Breast epithelium (tissue), 4 donors: Measurements from ENCODE around the gene ZNF322. TPM values are rescaled to one million over a fixed set of nuclear protein-coding genes. Genes with fewer than 3 reads are reported as not detected.

ENCODE experiments used
- DNase-seq, 2 donors: peaks; one replicate each; pipeline ENCODE4 v3.0.0-alpha.2; 2019; ENCODE audit warnings: low spot score in 2 of 2
- H3K27ac ChIP-seq, 2 donors: fragments of 200-600 bp; sonication (generic) in 1 of 2; one replicate each; pipeline ENCODE4 v1.5.1; 2016 to 2019; ENCODE audit warnings: mild to moderate bottlenecking in 1 of 2
- H3K27me3 ChIP-seq, 2 donors: fragments of 200-600 bp; sonication (generic) in 1 of 2; one replicate each; pipeline versions ENCODE4 v1.5.1 to v1.6.0; 2017 to 2019; ENCODE audit warnings: control low read depth in 1 of 2, mild to moderate bottlenecking in 1 of 2
- H3K36me3 ChIP-seq: fragments of 200-600 bp; one replicate; pipeline ENCODE4 v1.5.1; 2019
- H3K4me1 ChIP-seq, 2 donors: fragments of 200-600 bp; sonication (generic); one replicate each; pipeline ENCODE4 v1.5.1; 2016 to 2019; ENCODE audit warnings: control low read depth in 1 of 2
- H3K4me3 ChIP-seq, 3 donors: fragments of 200-600 bp; sonication (generic); 1 replicate in 2 of 3; 2 replicates in 1 of 3; pipeline ENCODE4 v1.5.1; 2016 to 2019; ENCODE audit warnings: mild to moderate bottlenecking in 3 of 3, moderate library complexity in 2 of 3
- H3K9me3 ChIP-seq, 2 donors: fragments of 200-600 bp; sonication (generic) in 1 of 2; one replicate each; pipeline ENCODE4 v1.5.1; 2016 to 2019; ENCODE audit warnings: control low read depth in 1 of 2
- CTCF ChIP-seq, 3 donors: fragments of 450-650 bp; IDR thresholded peaks; one replicate each; pipeline ENCODE4 v1.5.1; 2016 to 2017; ENCODE audit warnings: antibody characterized with exemption in 3 of 3, mild to moderate bottlenecking in 3 of 3, moderate library complexity in 3 of 3
- POLR2A ChIP-seq: fragments of 450-650 bp; IDR thresholded peaks from one replicate; pipeline ENCODE4 v1.6.1; 2016; ENCODE audit warnings: antibody characterized with exemption, mild to moderate bottlenecking, moderate library complexity
- POLR2AphosphoS5 ChIP-seq, 3 donors: sonication (generic); formaldehyde crosslinking; IDR thresholded peaks; one replicate each; pipeline ENCODE4 v1.6.1; 2017; ENCODE audit warnings: antibody characterized with exemption in 3 of 3
- intact Hi-C: fragments of 100-400 bp; cut with DNase I; formaldehyde crosslinking; loops from one replicate; pipeline ENCODE4 v1.15.1; 2023; ENCODE audit warnings: low total_unique reads
- total RNA-seq, 3 donors: library from RNA; depleted of rRNA; stranded (reverse); fragments of >200 nt; gene quantifications; one replicate each; pipeline ENCODE4 v1.1.0, GENCODE V29; 2016

ZNF322 gene
- total RNA-seq, 3 donors from 2014 or later = 12.6 to 28.5 (median 16.4) TPM

- peak; percentile 71 to 84 for DNase-seq
- Histone ChIP-seq H3K36me3 (peaks cover 3% of the 10 kb centered on the region), H3K27ac (peak overlapping the region; percentile 61 to 88), H3K4me3 (peak overlapping the region; percentile 89 to 96 (median 94)), H3K9me3 (no peaks in the 10 kb centered on the region), H3K27me3 (peaks cover 0 to 24% of the 10 kb centered on the region in 2 donors), H3K4me1 (peaks cover 6 to 8% of the 10 kb centered on the region in 2 donors)
- intact Hi-C loops = loop anchor here (5.0 kb wide), 1 partner anchor 1152 kb away; no protein-coding TSS in a partner anchor
- TF ChIP-seq CTCF (IDR thresholded peaks at IDR 0.05) = peak; percentile 87 to 91 (median 90)
- TF ChIP-seq POLR2AphosphoS5 (IDR thresholded peaks at IDR 0.05) = peak in 2 of 3 donors; percentile 48 to 69
- TF ChIP-seq POLR2A = no peak
Observed at GRCh38 chr6:26595669-26596269, 63.8 kb downstream of the ZNF322 start.

- Histone ChIP-seq H3K4me1 (peaks cover 6 to 8% of the 10 kb centered on the region in 2 donors), H3K27me3 (peaks cover 0 to 24% of the 10 kb centered on the region in 2 donors), H3K9me3 (no peaks in the 10 kb centered on the region), H3K4me3 (peak overlapping the region; percentile 89 to 96 (median 94)), H3K27ac (peak overlapping the region; percentile 61 to 88), H3K36me3 (peaks cover 3% of the 10 kb centered on the region)
- TF ChIP-seq POLR2AphosphoS5 (IDR thresholded peaks at IDR 0.05) = no peak
- TF ChIP-seq CTCF (IDR thresholded peaks at IDR 0.05) = no peak
- no peak for TF ChIP-seq POLR2A
- no peak for DNase-seq
- intact Hi-C loops = loop anchor here (5.0 kb wide), 1 partner anchor 1152 kb away; no protein-coding TSS in a partner anchor
Observed at GRCh38 chr6:26594730-26595632, 64.6 kb downstream of the ZNF322 start.

GRCh38 chr6:26594131-26594498 is 65.4 kb downstream of the ZNF322 start:
- TF ChIP-seq CTCF (IDR thresholded peaks at IDR 0.05) (no peak), POLR2AphosphoS5 (IDR thresholded peaks at IDR 0.05) (no peak), POLR2A (no peak)
- Histone ChIP-seq H3K4me1 (peaks cover 6 to 8% of the 10 kb centered on the region in 2 donors), H3K9me3 (no peaks in the 10 kb centered on the region), H3K36me3 (peaks cover 3% of the 10 kb centered on the region), H3K27ac (no peak overlapping the region), H3K27me3 (peaks cover 0 to 24% of the 10 kb centered on the region in 2 donors), H3K4me3 (no peak overlapping the region)
- no peak for DNase-seq
- intact Hi-C loops = no loop called here

DNA sequence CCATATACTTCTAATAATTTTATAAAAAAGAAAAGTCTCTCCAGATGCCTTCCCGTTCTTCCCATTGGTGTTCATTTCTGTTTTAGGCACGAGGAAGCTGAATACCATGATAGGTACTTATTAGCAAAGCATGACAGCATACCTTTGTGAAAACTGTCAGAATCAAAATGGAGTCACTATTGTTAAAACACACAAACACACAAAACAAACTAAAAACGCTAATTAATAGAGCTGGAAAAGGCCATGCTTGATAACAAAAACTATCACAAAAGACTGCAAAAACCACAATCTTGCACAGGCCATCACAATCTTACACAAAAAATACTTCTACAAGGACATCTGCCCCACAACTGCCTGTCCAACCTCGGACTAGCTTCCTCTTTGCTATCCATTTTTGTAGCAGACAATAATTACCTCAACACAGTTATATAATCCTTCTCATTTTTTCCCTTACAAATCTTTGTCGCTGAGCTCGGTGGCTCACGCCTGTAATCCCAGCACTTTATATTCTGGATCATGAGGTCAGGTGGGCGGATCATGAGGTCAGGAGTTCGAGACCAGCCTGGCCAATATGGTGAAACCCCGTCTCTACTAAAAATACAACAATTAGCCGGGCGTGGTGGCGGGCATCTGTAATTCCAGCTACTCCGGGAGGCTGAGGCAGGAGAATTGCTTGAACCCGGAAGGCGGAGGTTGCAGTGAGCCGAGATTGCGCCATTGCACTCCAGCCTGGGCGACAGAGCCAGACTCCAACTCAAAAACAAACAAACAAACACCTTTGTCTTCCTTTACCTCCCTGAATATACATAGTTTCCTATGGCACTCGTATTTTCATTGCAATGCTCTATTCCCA is 66.0 kb downstream of the ZNF322 start:
- Histone ChIP-seq H3K36me3 (peaks cover 1% of the 10 kb centered on the region), H3K9me3 (no peaks in the 10 kb centered on the region), H3K4me3 (no peak overlapping the region), H3K27ac (no peak overlapping the region), H3K27me3 (peaks cover 0 to 25% of the 10 kb centered on the region in 2 donors), H3K4me1 (peaks cover 6 to 8% of the 10 kb centered on the region in 2 donors)
- no peak for TF ChIP-seq POLR2AphosphoS5 (IDR thresholded peaks at IDR 0.05)
- TF ChIP-seq POLR2A = no peak
- TF ChIP-seq CTCF (IDR thresholded peaks at IDR 0.05) = no peak
- intact Hi-C loops = no loop called here
- no peak for DNase-seq
